ENCODE measurements around the gene ANKRD24.

Gene ANKRD24

GRCh38 chr19:4199699-4200293 lies 17.3 kb downstream of the ANKRD24 start:
- no peak for DNase-seq (ENCODE audit: low read depth)
- no peak overlapping the region for H3K4me3 ChIP-seq (ENCODE audit: low read depth, low read length)
- no peak for TF ChIP-seq CTCF (IDR thresholded peaks at IDR 0.05; ENCODE audit: low read depth, low read length, missing control alignments)

- no peak for DNase-seq (ENCODE audit: low read depth)
- H3K4me3 ChIP-seq (ENCODE audit: low read depth, low read length), result no peak overlapping the region
- no peak for TF ChIP-seq CTCF (IDR thresholded peaks at IDR 0.05; ENCODE audit: low read depth, low read length, missing control alignments)
Observed at GRCh38 chr19:4200940-4201542, 18.6 kb downstream of the ANKRD24 start.

- no peak for TF ChIP-seq CTCF (IDR thresholded peaks at IDR 0.05; ENCODE audit: low read depth, low read length, missing control alignments)
- DNase-seq (ENCODE audit: low read depth), result no peak
- no peak overlapping the region for H3K4me3 ChIP-seq (ENCODE audit: low read depth, low read length)
Observed at GRCh38 chr19:4201798-4202197, 19.3 kb downstream of the ANKRD24 start.

- peak; percentile 27 for TF ChIP-seq CTCF (IDR thresholded peaks at IDR 0.05; ENCODE audit: low read depth, low read length, missing control alignments)
- no peak for DNase-seq (ENCODE audit: low read depth)
- H3K4me3 ChIP-seq (ENCODE audit: low read depth, low read length), result no peak overlapping the region
Observed at GRCh38 chr19:4206818-4207484, 24.5 kb downstream of the ANKRD24 start.

- no peak for DNase-seq (ENCODE audit: low read depth)
- H3K4me3 ChIP-seq (ENCODE audit: low read depth, low read length), result no peak overlapping the region
- TF ChIP-seq CTCF (IDR thresholded peaks at IDR 0.05; ENCODE audit: low read depth, low read length, missing control alignments), result peak; percentile 45
Observed at GRCh38 chr19:4208385-4209094, 26.1 kb downstream of the ANKRD24 start.

- DNase-seq (ENCODE audit: low read depth), result no peak
- no peak overlapping the region for H3K4me3 ChIP-seq (ENCODE audit: low read depth, low read length)
Observed at GRCh38 chr19:4210166-4210731, 27.8 kb downstream of the ANKRD24 start.

More at GRCh38 chr19:4210166-4210731, 27.8 kb downstream of the ANKRD24 start:
- TF ChIP-seq CTCF (IDR thresholded peaks at IDR 0.05; ENCODE audit: low read depth, low read length, missing control alignments), result no peak

Data from GM12864 (cell line).